H1 (cell line): ENCODE results near the gene RIF1. TPM values are rescaled to one million over a fixed set of nuclear protein-coding genes. Genes with fewer than 3 reads are reported as not detected.

ENCODE experiments used
- BRCA1 ChIP-seq: IDR thresholded peaks from 2 replicates; pipeline ENCODE4 v1.6.1; 2012; ENCODE audit warnings: low read depth, low read length, improper control_type of control experiment
- CTBP2 ChIP-seq: IDR thresholded peaks from 2 replicates; pipeline ENCODE4 v1.7.0; 2011; ENCODE audit warnings: borderline replicate concordance, mild to moderate bottlenecking, moderate library complexity, mixed read lengths, low read length; ENCODE audit not compliant: insufficient read depth, insufficient read length
- EZH2 ChIP-seq: fragments of 200-600 bp; sonication (generic); IDR thresholded peaks from 2 replicates; pipeline ENCODE4 v1.7.1; 2012; ENCODE audit warnings: low read depth, mild to moderate bottlenecking, moderate library complexity, low read length, inconsistent platforms; ENCODE audit not compliant: severe bottlenecking
- GABPA ChIP-seq: IDR thresholded peaks from 2 replicates; pipeline ENCODE4 v1.6.1; 2011; ENCODE audit warnings: mild to moderate bottlenecking, low read length, moderate library complexity, borderline replicate concordance; ENCODE audit not compliant: insufficient read depth
- GTF2F1 ChIP-seq: IDR thresholded peaks from 2 replicates; pipeline ENCODE4 v1.6.1; 2012; ENCODE audit warnings: low read depth, low read length, improper control_type of control experiment, borderline replicate concordance
- HDAC2 ChIP-seq, 2 experiments: fragments of 300-600 bp in 1 of 2; sonication (generic) in 1 of 2; IDR thresholded peaks; 2 replicates each; pipeline ENCODE4 v1.6.1; 2011 to 2012; ENCODE audit warnings: low read depth in 2 of 2, low read length in 2 of 2, mild to moderate bottlenecking in 2 of 2, moderate library complexity in 2 of 2, borderline replicate concordance in 1 of 2, inconsistent platforms in 1 of 2
- HDAC6 ChIP-seq: IDR thresholded peaks from one replicate; pipeline ENCODE4 v1.7.1; 2012; ENCODE audit warnings: low read depth, mild to moderate bottlenecking, inconsistent platforms, low read length, moderate library complexity
- JUND ChIP-seq: IDR thresholded peaks from 2 replicates; pipeline ENCODE4 v1.6.1; 2011; ENCODE audit warnings: mild to moderate bottlenecking, improper control_type of control experiment, low read length
- KDM4A ChIP-seq: IDR thresholded peaks from one replicate; pipeline ENCODE4 v1.7.1; 2012; ENCODE audit warnings: low read depth, mild to moderate bottlenecking, moderate library complexity, low read length, inconsistent platforms; ENCODE audit not compliant: severe bottlenecking
- NRF1 ChIP-seq: IDR thresholded peaks from 2 replicates; pipeline ENCODE4 v1.6.1; 2011; ENCODE audit warnings: mild to moderate bottlenecking, low read depth, low read length, improper control_type of control experiment
- POLR2AphosphoS5 ChIP-seq: IDR thresholded peaks from 2 replicates; pipeline ENCODE4 v1.6.1; 2011; ENCODE audit warnings: low read depth, low read length
- SIN3A ChIP-seq, 2 experiments: IDR thresholded peaks in 1 of 2; conservative IDR thresholded peaks in 1 of 2; 2 replicates each; pipeline ENCODE4 v1.6.1; 2011 to 2012; ENCODE audit warnings: low read length in 2 of 2, improper control_type of control experiment in 1 of 2, low read depth in 1 of 2, mild to moderate bottlenecking in 1 of 2
- SP1 ChIP-seq: IDR thresholded peaks from 2 replicates; pipeline ENCODE4 v1.6.1; 2011; ENCODE audit warnings: low read depth, low read length
- SRF ChIP-seq: IDR thresholded peaks from 2 replicates; pipeline ENCODE4 v1.6.1; 2011; ENCODE audit warnings: mild to moderate bottlenecking, low read depth, low read length, moderate library complexity
- TBP ChIP-seq: IDR thresholded peaks from 2 replicates; pipeline ENCODE4 v1.6.1; 2011; ENCODE audit warnings: low read depth, low read length, improper control_type of control experiment
- TCF12 ChIP-seq: IDR thresholded peaks from 2 replicates; pipeline ENCODE4 v1.6.1; 2011; ENCODE audit warnings: low read depth, mild to moderate bottlenecking, low read length
- TEAD4 ChIP-seq: IDR thresholded peaks from 2 replicates; pipeline ENCODE4 v1.6.1; 2012; ENCODE audit warnings: low read depth, low read length, inconsistent platforms, mixed read lengths
- polyA plus RNA-seq, 7 experiments: library from polyadenylated mRNA; depleted of rRNA in 3 of 7; stranded (reverse) in 5 of 7; unstranded in 2 of 7; fragments of >200 nt in 5 of 7; fragments of 200-250 nt in 2 of 7; gene quantifications; 1 replicate in 5 of 7; 2 replicates in 1 of 7; 4 replicates in 1 of 7; pipeline versions ENCODE4 v1.2.1 to v1.2.3, GENCODE V29; 2011 to 2013; ENCODE audit warnings: missing spikeins in 2 of 7, mixed read lengths in 2 of 7
- total RNA-seq: library from RNA; stranded (reverse); fragmentation: NEBNext Ultra II Directional; extraction: Animal tissue kit (Norgen Biotek cat#: 25700); gene quantifications from 2 replicates; pipeline ENCODE4 v1.2.1, GENCODE V29; 2021
- TF ChIP-seq, protein P1 (sequence below): IDR thresholded peaks from 2 replicates; pipeline ENCODE4 v1.6.1; 2012; ENCODE audit warnings: low read length, inconsistent platforms
- TF ChIP-seq, protein P2 (sequence below): IDR thresholded peaks from 2 replicates; pipeline ENCODE4 v1.6.1; 2012; ENCODE audit warnings: inconsistent platforms
- TF ChIP-seq, protein P3 (sequence below), 3 experiments: IDR thresholded peaks; 1 replicate in 2 of 3; 2 replicates in 1 of 3; pipeline versions ENCODE4 v1.5.1 to v1.6.1; 2011; ENCODE audit warnings: low read length in 3 of 3, mild to moderate bottlenecking in 3 of 3, inconsistent platforms in 2 of 3, low read depth in 1 of 3, moderate library complexity in 1 of 3; ENCODE audit not compliant: insufficient read depth in 1 of 3; ENCODE audit errors: control extremely low read depth in 1 of 3

The RIF1 gene
- total and polyA plus RNA-seq, 2 of the 8 experiments (the other 6 are each of a cell fraction or from before 2014, with no cell fraction given) = 9.5 to 104 TPM

DNA sequence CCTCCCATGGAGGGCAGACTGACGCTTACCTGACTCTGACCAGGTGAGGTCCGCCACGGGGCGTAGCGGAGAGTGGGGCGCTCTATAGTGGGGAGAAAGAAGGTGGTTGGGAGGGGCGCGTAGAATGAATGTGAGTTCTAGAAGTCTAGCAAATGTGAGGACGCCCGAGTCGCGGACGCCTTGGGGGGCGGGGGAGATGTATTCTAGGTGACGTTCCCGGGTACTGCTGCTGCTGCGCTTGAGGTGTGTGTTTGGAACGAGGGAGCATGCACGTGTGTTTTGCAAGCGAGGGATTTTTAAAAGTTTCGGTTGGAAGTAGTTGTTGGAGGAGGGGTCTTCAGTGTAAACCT is 758 bp downstream of the RIF1 start (continued):
- peak; percentile 43 to 51; a peak in 1 of 4 replicates for TF ChIP-seq SIN3A (conservative IDR thresholded peaks at IDR 0.05 in 1 of 2, IDR thresholded peaks at IDR 0.05 in 1 of 2; ENCODE audit: low read depth in 1 of 2, low read length in 2 of 2)
- TF ChIP-seq EZH2 = no peak
- no peak for TF ChIP-seq POLR2AphosphoS5
- TF ChIP-seq TBP = 0 out of 2 replicates have a peak, but pooled peaks have one; percentile 28
- TF ChIP-seq BRCA1 = no peak
- no peak for TF ChIP-seq NRF1
- TF ChIP-seq, protein P1, sequence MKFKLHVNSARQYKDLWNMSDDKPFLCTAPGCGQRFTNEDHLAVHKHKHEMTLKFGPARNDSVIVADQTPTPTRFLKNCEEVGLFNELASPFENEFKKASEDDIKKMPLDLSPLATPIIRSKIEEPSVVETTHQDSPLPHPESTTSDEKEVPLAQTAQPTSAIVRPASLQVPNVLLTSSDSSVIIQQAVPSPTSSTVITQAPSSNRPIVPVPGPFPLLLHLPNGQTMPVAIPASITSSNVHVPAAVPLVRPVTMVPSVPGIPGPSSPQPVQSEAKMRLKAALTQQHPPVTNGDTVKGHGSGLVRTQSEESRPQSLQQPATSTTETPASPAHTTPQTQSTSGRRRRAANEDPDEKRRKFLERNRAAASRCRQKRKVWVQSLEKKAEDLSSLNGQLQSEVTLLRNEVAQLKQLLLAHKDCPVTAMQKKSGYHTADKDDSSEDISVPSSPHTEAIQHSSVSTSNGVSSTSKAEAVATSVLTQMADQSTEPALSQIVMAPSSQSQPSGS = no peak
- TF ChIP-seq, protein P2, sequence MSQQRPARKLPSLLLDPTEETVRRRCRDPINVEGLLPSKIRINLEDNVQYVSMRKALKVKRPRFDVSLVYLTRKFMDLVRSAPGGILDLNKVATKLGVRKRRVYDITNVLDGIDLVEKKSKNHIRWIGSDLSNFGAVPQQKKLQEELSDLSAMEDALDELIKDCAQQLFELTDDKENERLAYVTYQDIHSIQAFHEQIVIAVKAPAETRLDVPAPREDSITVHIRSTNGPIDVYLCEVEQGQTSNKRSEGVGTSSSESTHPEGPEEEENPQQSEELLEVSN = no peak
- TF ChIP-seq CTBP2 = no peak
- peak; percentile 39 for TF ChIP-seq KDM4A
- no peak for TF ChIP-seq JUND
- TF ChIP-seq GABPA = no peak
- no peak for TF ChIP-seq HDAC2 (IDR thresholded peaks at IDR 0.05; ENCODE audit: borderline replicate concordance in 1 of 2, low read depth in 2 of 2, low read length in 2 of 2)
- TF ChIP-seq, protein P3, sequence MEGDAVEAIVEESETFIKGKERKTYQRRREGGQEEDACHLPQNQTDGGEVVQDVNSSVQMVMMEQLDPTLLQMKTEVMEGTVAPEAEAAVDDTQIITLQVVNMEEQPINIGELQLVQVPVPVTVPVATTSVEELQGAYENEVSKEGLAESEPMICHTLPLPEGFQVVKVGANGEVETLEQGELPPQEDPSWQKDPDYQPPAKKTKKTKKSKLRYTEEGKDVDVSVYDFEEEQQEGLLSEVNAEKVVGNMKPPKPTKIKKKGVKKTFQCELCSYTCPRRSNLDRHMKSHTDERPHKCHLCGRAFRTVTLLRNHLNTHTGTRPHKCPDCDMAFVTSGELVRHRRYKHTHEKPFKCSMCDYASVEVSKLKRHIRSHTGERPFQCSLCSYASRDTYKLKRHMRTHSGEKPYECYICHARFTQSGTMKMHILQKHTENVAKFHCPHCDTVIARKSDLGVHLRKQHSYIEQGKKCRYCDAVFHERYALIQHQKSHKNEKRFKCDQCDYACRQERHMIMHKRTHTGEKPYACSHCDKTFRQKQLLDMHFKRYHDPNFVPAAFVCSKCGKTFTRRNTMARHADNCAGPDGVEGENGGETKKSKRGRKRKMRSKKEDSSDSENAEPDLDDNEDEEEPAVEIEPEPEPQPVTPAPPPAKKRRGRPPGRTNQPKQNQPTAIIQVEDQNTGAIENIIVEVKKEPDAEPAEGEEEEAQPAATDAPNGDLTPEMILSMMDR (IDR thresholded peaks at IDR 0.05; ENCODE audit: control extremely low read depth in 1 of 3, insufficient read depth in 1 of 3, low read depth in 1 of 3, low read length in 3 of 3) = no peak
- TF ChIP-seq TCF12 = no peak
- TF ChIP-seq HDAC6 = no peak
- no peak for TF ChIP-seq GTF2F1
- TF ChIP-seq SRF = no peak
- no peak for TF ChIP-seq TEAD4
- TF ChIP-seq SP1 = no peak
